Suppressor macrophage (primary cell): ENCODE data around the gene FOXP1.
A peak's percentile ranks its signal among the peaks of the same experiment; 100 is the strongest.

Experiments used
- DNase-seq, 4 experiments: peaks; one replicate each; pipeline ENCODE4 v3.0.0-alpha.2; 2020 to 2022

FOXP1 gene

DNA sequence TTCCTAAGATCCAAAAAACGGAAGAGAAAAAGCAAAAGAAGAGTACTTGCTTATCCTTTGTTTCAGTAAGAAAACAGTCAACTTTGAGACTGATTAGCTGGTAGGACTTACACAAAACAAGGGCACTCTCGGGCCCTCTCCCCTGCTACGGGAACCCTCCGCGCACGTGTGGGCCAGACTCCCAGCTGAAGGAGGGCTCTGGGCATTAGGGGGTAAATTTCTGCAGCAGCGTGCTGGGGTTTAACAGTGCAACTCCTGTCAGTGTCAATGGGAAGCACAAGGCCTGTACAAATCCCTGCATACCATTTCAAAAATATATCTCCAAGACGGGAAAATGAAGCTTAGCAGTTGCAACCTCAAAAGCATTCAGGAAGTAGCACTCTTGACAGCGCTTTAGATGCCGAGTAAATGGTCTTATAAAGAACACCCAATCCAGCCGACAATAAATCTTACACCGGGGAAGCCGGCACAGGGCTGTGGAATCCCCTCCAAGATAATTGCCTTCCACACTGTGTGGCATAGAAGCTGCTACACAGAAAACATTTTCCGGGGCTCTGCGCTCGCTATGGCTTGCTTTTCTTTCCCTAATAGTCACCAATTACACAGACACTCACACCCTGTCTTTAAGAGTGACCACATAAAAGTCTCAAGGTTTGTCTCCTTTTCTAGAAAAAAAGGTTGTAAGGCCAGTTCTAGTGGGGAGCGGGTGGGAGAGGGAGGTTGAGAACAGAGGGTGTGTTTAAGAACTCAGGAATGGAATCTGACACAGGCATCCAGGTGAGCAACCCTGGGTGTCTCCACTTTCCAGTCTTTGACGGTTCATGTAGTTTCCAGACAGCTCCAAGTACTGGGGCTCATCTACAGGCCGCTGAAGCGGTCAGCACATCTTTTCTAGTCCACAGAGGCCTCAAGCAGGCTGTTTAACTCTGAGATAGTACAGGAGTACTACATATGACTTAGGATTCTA lies 512.7 kb downstream of the FOXP1 start:
- no peak for DNase-seq

DNA sequence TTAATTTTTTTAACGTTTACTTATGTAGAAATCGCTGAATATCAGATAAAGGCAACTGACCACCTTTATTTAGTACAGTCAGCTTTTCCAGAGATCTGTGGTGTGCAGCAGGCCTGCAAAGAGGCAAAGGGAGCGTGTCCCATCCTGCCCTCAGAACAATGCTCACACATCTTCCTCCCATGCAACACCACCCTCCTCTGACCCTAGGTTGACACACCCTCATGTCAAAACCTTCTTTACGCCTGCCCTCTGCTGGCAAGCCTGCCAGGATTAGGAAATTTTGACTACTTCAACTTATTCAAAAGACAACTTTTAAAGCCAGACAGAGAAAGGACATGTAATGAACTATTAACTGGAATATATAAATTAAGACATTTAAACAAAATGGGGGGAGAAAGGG lies 513.7 kb downstream of the FOXP1 start:
- DNase-seq, result peak; percentile 78 to 84 (median 84)

GRCh38 chr3:71067977-71068654 lies 515.4 kb downstream of the FOXP1 start:
- DNase-seq, result no peak

DNA sequence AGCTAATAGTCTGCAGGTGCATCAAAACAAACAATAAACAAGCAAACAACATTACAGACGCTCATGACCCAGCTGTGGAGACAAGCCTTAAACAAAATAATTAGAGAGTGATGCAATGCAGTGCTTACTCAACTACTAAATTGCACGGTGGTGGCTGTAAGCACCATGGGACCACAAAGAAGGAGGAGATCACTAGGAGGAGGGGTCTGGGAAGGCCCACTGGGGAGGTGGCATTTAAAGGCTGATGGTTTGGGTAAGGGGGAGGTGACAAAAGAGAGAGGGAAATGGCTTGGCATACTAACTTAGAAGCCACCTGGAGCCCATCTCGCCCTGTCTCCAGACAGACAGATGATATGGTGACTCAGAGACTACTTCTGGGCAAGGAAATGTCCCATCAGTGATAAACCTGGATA lies 516.7 kb downstream of the FOXP1 start:
- peak in 3 of 4 experiments; percentile 20 to 44 (median 33) for DNase-seq

GRCh38 chr3:71066356-71066755 lies 517.2 kb downstream of the FOXP1 start:
- DNase-seq, result peak in 3 of 4 experiments; percentile 37 to 41 (median 39)

DNA sequence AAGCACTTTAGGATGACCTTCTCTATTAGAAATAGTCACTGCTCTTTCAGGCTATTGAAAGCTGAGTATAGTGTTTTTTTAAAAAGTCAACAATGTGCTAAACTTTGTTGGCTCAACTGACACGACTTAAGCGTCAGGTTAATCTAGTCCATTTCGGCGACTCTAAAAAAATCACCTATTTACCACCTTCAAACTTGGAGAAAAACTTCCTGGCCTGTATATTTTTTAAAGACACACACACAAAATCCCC lies 517.8 kb downstream of the FOXP1 start:
- no peak for DNase-seq

- DNase-seq, result peak; percentile 33 to 81 (median 64)
Measured at GRCh38 chr3:71064956-71065763, 518.4 kb downstream of the FOXP1 start.

DNA sequence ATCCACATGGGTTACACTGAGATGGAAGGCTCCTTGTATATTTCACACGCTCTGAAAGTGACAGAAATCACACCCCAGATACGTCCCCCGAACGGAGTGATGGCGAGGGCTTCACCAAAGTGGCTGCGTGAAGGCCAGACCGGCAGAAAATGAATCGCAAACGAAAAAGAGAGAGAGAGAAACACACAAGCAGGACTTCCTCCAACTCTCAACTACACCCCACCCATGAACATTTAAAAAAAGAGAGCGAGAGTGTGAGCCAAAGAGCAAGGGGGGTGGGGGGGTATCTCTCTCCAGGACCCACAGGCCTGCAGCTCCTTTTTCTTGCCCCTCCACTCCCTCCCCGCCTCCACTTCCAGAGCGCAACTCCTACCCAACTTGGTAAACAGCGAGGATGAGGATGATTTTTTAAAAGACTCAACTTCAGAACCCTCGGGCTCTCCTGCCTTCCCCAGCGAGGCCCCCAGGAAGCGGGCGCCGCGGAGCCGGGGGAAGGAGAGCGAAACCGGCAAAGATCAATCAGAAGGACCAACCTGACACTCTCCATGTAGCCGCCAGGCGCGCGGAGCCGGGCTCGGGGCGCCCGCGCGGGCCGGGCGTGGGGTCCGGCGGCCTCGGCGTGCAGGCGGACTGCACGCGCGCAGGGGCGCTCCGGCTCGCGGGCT lies 519.1 kb downstream of the FOXP1 start:
- DNase-seq, result peak; percentile 44 to 74 (median 45)

DNA sequence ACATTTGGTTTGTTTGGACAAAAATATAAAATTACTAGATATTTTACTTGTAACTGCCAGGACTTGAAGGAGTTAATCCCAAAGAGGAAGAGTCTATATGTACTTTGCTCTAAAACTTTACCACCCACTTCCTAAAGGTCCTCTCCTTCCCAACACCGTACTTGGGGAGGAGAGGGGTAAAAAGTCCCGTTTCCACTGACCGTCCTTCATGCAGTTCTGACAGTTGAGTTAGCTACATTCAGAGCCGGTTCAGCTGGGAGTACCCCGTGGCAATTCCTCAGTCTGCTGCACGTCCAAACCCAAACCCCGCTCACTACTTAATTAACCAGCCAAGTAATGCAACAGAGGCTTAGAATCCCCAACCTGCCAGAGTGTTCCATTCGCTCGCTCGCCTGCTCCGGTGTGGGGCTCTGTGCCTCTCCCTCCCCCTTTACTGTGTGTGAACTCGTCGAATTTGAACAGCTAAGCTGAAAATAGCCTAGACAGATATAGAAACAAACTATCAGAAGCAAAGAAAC lies 519.7 kb downstream of the FOXP1 start:
- DNase-seq, result peak; percentile 50 to 66 (median 55)

DNA sequence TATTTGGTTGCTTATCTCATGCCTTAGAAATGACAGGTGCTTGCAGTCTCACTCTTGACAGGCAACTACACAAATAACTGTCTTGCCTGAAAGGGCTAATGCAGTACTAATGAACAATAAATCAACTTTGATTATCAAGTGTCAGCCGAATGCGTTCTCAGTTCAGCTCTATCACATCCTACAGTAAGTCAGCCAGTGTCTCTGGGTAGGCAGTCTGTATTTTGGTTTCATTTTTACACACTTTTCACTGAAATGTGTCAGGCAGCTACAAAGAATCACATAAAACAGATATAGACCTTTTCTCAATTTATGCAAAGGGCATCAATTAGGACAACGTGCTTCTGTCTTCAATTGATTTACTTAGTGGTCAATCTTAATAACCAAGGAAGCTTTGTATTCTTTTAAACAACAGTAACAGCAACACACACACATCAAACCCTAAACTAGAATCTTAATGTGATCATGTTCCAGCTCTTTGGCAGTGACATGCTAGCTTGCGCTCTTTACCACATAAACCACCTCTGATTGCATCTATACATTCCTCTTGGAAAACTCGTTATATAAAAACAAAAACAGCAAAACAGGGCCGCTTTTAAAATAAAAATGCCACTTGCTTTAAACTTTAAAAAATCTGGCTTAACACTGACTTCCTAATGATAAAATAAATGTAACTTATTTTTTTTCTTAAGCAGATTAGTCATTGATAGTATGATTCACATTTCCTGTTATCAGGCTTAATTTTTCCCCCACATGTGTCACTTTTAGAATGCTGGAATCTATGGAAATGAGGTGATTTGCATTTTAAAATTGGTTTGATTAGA lies 520.4 kb downstream of the FOXP1 start:
- peak in 2 of 4 experiments; percentile 8 to 25 for DNase-seq

GRCh38 chr3:71062037-71062932 lies 521.2 kb downstream of the FOXP1 start:
- DNase-seq, result peak; percentile 7 to 43 (median 23)

- DNase-seq, result no peak
Measured at GRCh38 chr3:71061581-71061980, 521.9 kb downstream of the FOXP1 start.

DNA sequence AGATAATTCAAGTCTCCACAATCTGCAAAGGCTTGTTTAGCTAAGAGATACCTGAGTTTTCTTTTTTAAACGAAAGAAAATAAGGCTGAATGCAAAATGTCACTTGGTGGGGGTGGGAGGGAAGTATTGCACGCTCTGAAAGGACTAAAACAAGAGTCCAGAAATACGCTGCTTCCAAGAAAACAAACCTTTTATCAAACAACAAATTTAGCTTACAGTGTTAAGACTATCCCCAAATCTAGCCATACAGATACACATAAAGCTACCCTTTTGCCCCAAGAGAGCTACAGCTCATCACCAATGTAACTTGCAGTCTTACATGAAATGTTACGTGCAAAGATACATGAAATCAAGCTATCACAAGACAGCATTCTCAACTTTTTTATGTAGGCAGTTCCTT lies 522.5 kb downstream of the FOXP1 start:
- no peak for DNase-seq

DNA sequence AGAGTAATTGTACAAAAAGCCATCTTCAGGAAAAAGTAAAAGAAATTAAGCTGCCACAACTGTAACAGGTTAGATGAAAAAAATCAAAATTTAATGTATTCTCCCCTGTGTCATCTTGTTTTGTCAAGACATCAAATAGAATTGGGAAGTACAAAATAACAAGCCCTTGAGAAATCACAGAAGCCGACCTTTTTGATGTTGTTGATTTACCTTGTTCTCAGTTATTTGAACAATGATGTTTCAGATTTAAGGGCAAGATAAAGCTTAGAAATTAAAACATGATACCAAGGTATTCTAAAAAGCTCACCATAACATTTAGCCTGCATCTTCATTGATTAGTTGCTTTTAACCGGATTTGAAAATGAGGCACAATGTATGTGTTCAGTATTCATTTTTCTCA lies 523.0 kb downstream of the FOXP1 start:
- no peak for DNase-seq

DNA sequence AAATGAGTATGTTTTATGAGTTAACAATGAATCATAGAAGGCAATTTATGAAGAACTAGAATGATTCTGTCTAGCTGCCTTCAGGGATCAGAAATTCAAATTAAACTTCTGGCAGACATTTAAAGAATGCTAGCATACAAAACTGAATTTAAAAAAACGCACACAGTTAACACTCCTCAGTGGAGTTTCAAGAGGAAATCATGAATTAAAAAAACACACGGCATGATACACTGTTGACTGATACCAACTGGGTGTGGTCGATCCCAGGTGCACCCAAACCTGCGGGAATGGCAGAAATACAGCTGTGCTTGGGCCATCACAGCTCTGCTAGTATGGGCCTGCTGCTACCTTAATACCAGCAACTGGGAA lies 526.0 kb downstream of the FOXP1 start:
- no peak for DNase-seq

- no peak for DNase-seq
Measured at GRCh38 chr3:71056327-71056726, 527.2 kb downstream of the FOXP1 start.

DNA sequence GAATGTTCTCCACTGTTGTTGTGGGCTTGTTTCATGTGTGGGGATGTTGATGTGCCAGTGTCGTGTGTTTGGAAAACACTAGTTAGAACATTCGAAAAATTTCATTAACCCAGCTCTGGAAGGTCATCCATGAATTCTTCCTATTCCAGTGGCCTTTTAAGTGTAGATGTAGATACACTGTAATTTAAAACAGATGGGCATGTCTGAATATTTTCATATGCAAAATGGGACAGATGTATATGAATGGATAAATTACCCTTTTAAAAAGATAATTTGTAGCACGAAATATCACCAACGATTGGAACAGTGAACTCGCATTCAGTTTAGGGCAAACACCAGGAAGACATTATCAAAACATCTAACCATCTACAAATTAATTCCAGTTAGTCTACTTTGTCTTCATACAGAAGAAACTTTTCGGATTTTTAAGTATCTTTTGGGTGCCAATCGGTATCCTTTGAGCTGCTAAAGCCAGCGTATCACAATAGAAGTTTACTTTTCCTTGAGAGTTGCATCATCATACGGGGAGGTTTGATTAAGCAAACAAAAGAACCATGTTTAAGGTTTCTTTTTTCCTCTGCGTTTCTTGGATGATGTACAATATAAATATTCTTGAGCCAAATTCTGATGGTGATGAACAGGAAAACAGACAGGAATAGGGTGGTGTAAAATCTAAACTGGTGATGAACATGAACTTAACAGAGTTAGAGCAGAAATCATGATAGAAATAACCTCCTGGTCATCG lies 528.1 kb downstream of the FOXP1 start:
- DNase-seq, result no peak

DNA sequence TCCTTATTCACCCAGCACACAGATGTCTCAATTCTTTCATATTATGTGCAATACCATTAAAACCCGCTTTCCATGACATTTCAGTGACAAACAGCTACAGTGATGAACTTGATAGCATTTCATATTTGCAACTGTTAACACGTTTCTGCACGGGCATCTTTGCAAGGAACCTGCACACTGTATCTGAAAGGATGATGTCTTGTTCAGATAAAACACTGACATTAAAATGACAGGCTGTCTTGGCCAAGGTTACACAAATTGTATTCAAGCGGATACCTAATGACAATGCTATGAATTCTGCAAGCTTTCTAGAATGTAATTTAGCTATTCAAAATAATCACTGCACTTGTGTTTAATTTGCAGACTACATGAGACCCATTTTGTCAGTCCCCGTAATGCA lies 529.2 kb downstream of the FOXP1 start:
- DNase-seq, result no peak

- no peak for DNase-seq
Measured at GRCh38 chr3:71053495-71053894, 530.0 kb downstream of the FOXP1 start.

DNA sequence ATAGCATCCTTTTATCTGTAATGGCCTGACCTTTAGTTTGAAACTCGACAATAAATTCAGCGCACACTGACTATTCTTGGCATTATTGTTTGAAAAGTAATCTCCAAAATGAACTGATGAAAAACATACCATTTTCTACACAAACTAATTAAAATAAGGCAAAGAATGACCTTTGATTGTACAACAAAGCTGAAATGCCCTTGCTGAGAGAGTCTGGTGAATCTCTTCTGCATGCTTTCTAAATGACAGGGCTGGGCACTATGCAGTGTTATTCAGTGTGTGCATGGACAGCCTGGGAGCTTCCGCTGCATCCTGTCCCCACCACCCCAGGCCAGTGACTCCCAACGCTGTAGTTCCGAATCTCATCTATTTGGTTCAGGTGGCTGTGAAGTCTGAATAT lies 530.8 kb downstream of the FOXP1 start:
- DNase-seq, result no peak
